Endothelial cell of umbilical vein (primary cell): ENCODE measurements around the gene IGFBP1. TPM values are rescaled to one million over a fixed set of nuclear protein-coding genes. Genes with fewer than 3 reads are reported as not detected.

Experiments used
- BruUV-seq: library from RNA; stranded (reverse); fragments of 400-500 nt; replicated peaks from 2 replicates; lab custom pipeline; 2021; lab: Mats Ljungman, UMichigan
- CTCF ChIA-PET: fragments of 300-600, 350-600 bp; sonication (Branson Sonifier 250); formaldehyde crosslinking; loops from one replicate; lab custom pipeline; 2021; ENCODE audit warnings: antibody characterized with exemption, inconsistent platforms; lab: Charles Lee
- POLR2A ChIA-PET: fragments of 300-600, 350-600 bp; sonication (Branson Sonifier 250); formaldehyde crosslinking; loops from one replicate; lab custom pipeline; 2021; ENCODE audit warnings: antibody characterized with exemption, inconsistent platforms; lab: Charles Lee
- DNase-seq: peaks from one replicate; pipeline ENCODE4 v3.0.0-alpha.2; 2011; ENCODE audit warnings: low read depth, low spot score
- FAIRE-seq: peaks from 2 replicates; lab custom pipeline; 2011; peaks lifted over from hg19 to GRCh38; lab: Jason Lieb, UNC
- H2AFZ ChIP-seq: 2 replicates; pipeline ENCODE4 v1.6.0; 2012; ENCODE audit warnings: low read depth, low read length, control low read depth, inconsistent platforms
- H3K27ac ChIP-seq: 2 replicates; pipeline ENCODE4 v1.5.1; 2011; ENCODE audit warnings: low read depth, mild to moderate bottlenecking, control low read depth, low read length, moderate library complexity; ENCODE audit not compliant: insufficient read depth
- H3K27me3 ChIP-seq, 2 experiments: 2 replicates each; pipeline versions ENCODE4 v1.6.0 to v1.6.1; 2011; ENCODE audit warnings: low read length in 2 of 2, mixed read lengths in 1 of 2; ENCODE audit not compliant: control insufficient read depth in 2 of 2, insufficient read depth in 2 of 2
- H3K36me3 ChIP-seq, 2 experiments: 2 replicates in 1 of 2; 3 replicates in 1 of 2; pipeline ENCODE4 v1.5.1; 2011; ENCODE audit warnings: low read length in 2 of 2, mild to moderate bottlenecking in 1 of 2, moderate library complexity in 1 of 2; ENCODE audit not compliant: control insufficient read depth in 2 of 2, insufficient read depth in 2 of 2; ENCODE audit errors: extremely low read depth in 1 of 2
- H3K4me1 ChIP-seq: 3 replicates; pipeline ENCODE4 v1.5.1; 2011; ENCODE audit warnings: mild to moderate bottlenecking, low read length; ENCODE audit not compliant: control insufficient read depth, insufficient read depth; ENCODE audit errors: extremely low read depth
- H3K4me2 ChIP-seq: 2 replicates; pipeline ENCODE4 v1.6.1; 2011; ENCODE audit warnings: low read length, control low read depth, mixed read lengths; ENCODE audit not compliant: insufficient read depth
- H3K4me3 ChIP-seq, 3 experiments: fragments of 200-600 bp in 1 of 3; sonication (generic), shearing (Covaris generic) in 1 of 3; replicated peaks in 1 of 3; 2 replicates each; pipeline ENCODE4 v1.5.1; 2011 to 2016; ENCODE audit warnings: control low read depth in 3 of 3, low read length in 3 of 3, mild to moderate bottlenecking in 2 of 3, inconsistent platforms in 1 of 3, low read depth in 1 of 3, moderate library complexity in 1 of 3; ENCODE audit not compliant: insufficient read depth in 1 of 3
- H3K79me2 ChIP-seq: 2 replicates; pipeline ENCODE4 v1.6.0; 2012; ENCODE audit warnings: low read length, inconsistent platforms; ENCODE audit not compliant: control insufficient read depth, insufficient read depth
- H3K9ac ChIP-seq: replicated peaks from 2 replicates; pipeline ENCODE3; 2011; ENCODE audit warnings: low read length, control low read depth; ENCODE audit not compliant: insufficient read depth; ENCODE audit errors: extremely low read depth
- H3K9me1 ChIP-seq: replicated peaks from 3 replicates; pipeline ENCODE4 v1.6.0; 2011; ENCODE audit warnings: mild to moderate bottlenecking, low read length; ENCODE audit not compliant: control insufficient read depth, insufficient read depth; ENCODE audit errors: extremely low read depth
- H3K9me3 ChIP-seq: replicated peaks from 2 replicates; pipeline ENCODE4 v1.5.1; 2012; ENCODE audit warnings: low read length, inconsistent platforms; ENCODE audit not compliant: control insufficient read depth, insufficient read depth
- H4K20me1 ChIP-seq: replicated peaks from 2 replicates; pipeline ENCODE3; 2011; ENCODE audit warnings: mild to moderate bottlenecking, low read length; ENCODE audit not compliant: control insufficient read depth, insufficient read depth; ENCODE audit errors: extremely low read depth
- CTCF ChIP-seq, 2 donors: IDR thresholded peaks; 1 replicate in 1 of 2; 2 replicates in 1 of 2; pipeline ENCODE4 v1.5.1; 2011; ENCODE audit warnings: low read length in 2 of 2, mild to moderate bottlenecking in 2 of 2, moderate library complexity in 2 of 2, control low read depth in 1 of 2, inconsistent platforms in 1 of 2, low read depth in 1 of 2; ENCODE audit not compliant: insufficient read depth in 1 of 2; ENCODE audit errors: extremely low read depth in 1 of 2
- EZH2 ChIP-seq: IDR thresholded peaks from 2 replicates; pipeline ENCODE4 v1.6.1; 2012; ENCODE audit warnings: borderline replicate concordance, low read depth, mild to moderate bottlenecking, moderate library complexity, low read length, inconsistent platforms; ENCODE audit not compliant: severe bottlenecking
- FOS ChIP-seq: IDR thresholded peaks from 2 replicates; pipeline ENCODE4 v1.6.1; 2011; ENCODE audit warnings: mild to moderate bottlenecking, low read length, moderate library complexity, borderline replicate concordance; ENCODE audit not compliant: insufficient read depth
- GATA2 ChIP-seq: IDR thresholded peaks from 2 replicates; pipeline ENCODE4 v1.7.0; 2011; ENCODE audit warnings: low read depth, mild to moderate bottlenecking, moderate library complexity, mixed read lengths, low read length; ENCODE audit not compliant: insufficient read length, insufficient read depth
- JUN ChIP-seq: IDR thresholded peaks from 2 replicates; pipeline ENCODE4 v1.6.1; 2011; ENCODE audit warnings: borderline replicate concordance, low read depth; ENCODE audit not compliant: insufficient read length, insufficient read depth
- MAX ChIP-seq: IDR thresholded peaks from 2 replicates; pipeline ENCODE4 v1.6.1; 2011; ENCODE audit not compliant: insufficient read depth, insufficient read length
- MYC ChIP-seq: IDR thresholded peaks from one replicate; pipeline ENCODE4 v1.6.1; 2011; ENCODE audit warnings: mild to moderate bottlenecking, low read depth, low read length
- POLR2A ChIP-seq: IDR thresholded peaks from 2 replicates; pipeline ENCODE4 v1.6.1; 2012; ENCODE audit warnings: low read depth, mild to moderate bottlenecking, control low read depth, low read length
- POLR2AphosphoS5 ChIP-seq: IDR thresholded peaks from 2 replicates; pipeline ENCODE4 v1.6.1; 2012; ENCODE audit warnings: low read depth, mild to moderate bottlenecking, control low read depth, low read length, moderate library complexity; ENCODE audit not compliant: insufficient read depth
- dilution Hi-C: fragments of 300-500 bp; cut with MboI; formaldehyde crosslinking; loops from one replicate; pipeline ENCODE4 v1.15.0; 2019; ENCODE audit warnings: low sequenced_read_pairs; ENCODE audit not compliant: extremely low pct_ligation_motif_present
- intact Hi-C: fragments of 100-400 bp; cut with micrococcal nuclease; formaldehyde crosslinking; loops from one replicate; pipeline ENCODE4 v1.10.0; 2022
- polyA plus RNA-seq, 4 experiments: library from polyadenylated mRNA; depleted of rRNA in 3 of 4; stranded (reverse) in 3 of 4; unstranded in 1 of 4; fragments of >200 nt; gene quantifications; 2 replicates each; pipeline versions ENCODE4 v1.2.1 to v1.2.3, GENCODE V29; 2011 to 2012; ENCODE audit warnings: missing spikeins in 1 of 4
- total RNA-seq: library from RNA; stranded (reverse); gene quantifications from 2 replicates; pipeline ENCODE4 v1.2.3, GENCODE V29; 2021

The IGFBP1 gene
- total and polyA plus RNA-seq, 2 donors (not counting 3 experiments of a cell fraction or from before 2014, with no cell fraction given), result 0.57 to 4.0 TPM

GRCh38 chr7:45909561-45909960, 21.3 kb downstream of the IGFBP1 start:
- DNase-seq (no peak), FAIRE-seq (no peak)
- H2AFZ ChIP-seq, result no peak overlapping the region
- H3K9me1 ChIP-seq, result no peaks in the 10 kb centered on the region
- no peaks in the 10 kb centered on the region for H3K36me3 ChIP-seq
- peaks cover 3 to 9% of the 10 kb centered on the region in 2 experiments for H3K27me3 ChIP-seq
- TF ChIP-seq MAX (no peak), MYC (no peak), POLR2A (no peak), CTCF (IDR thresholded peaks at IDR 0.05; ENCODE audit: extremely low read depth in 1 of 2, insufficient read depth in 1 of 2, low read depth in 1 of 2, low read length in 2 of 2) (no peak), JUN (no peak), POLR2AphosphoS5 (no peak), GATA2 (no peak), FOS (no peak), EZH2 (no peak)
- no TSS peak for BruUV-seq
- H3K4me3 ChIP-seq, result no peak overlapping the region
- intact Hi-C loops (no loop called here), dilution Hi-C loops (no loop called here)
- CTCF ChIA-PET, result interaction anchor here (1.0 to 2.0 kb wide), 2 partner anchors 8 to 13 kb away, joined by 4 to 7 read pairs; no protein-coding TSS in a partner anchor
- H3K9me3 ChIP-seq, result no peaks in the 10 kb centered on the region
- H3K4me2 ChIP-seq, result no peak overlapping the region
- no peaks in the 10 kb centered on the region for H4K20me1 ChIP-seq
- H3K9ac ChIP-seq, result no peak overlapping the region
- H3K79me2 ChIP-seq, result no peaks in the 10 kb centered on the region
- no peaks in the 10 kb centered on the region for H3K4me1 ChIP-seq
- POLR2A ChIA-PET, result no interaction called here
- no peak overlapping the region for H3K27ac ChIP-seq
